OCI-M2 (cell line): ENCODE data around the gene CACNA1I.

Experiments
- DNase-seq: peaks from one replicate; lab custom pipeline; 2025; ENCODE audit not compliant: unreplicated experiment; lab: John Stamatoyannopoulos, UW

The CACNA1I gene

GRCh38 chr22:39646398-39647063 lies 76.0 kb downstream of the CACNA1I start:
- no peak for DNase-seq

- DNase-seq = no peak
Observed at GRCh38 chr22:39647836-39648629, 77.5 kb downstream of the CACNA1I start.

- DNase-seq = no peak
Observed at GRCh38 chr22:39648630-39648950, 78.0 kb downstream of the CACNA1I start.

- no peak for DNase-seq
Observed at GRCh38 chr22:39649500-39650089, 79.0 kb downstream of the CACNA1I start.

- no peak for DNase-seq
Observed at GRCh38 chr22:39651053-39651996, 80.8 kb downstream of the CACNA1I start.

GRCh38 chr22:39652990-39653786 lies 82.6 kb downstream of the CACNA1I start:
- no peak for DNase-seq

- DNase-seq = no peak
Observed at GRCh38 chr22:39653787-39654077, 83.2 kb downstream of the CACNA1I start.

GRCh38 chr22:39654131-39654926 lies 83.8 kb downstream of the CACNA1I start:
- no peak for DNase-seq

- no peak for DNase-seq
Observed at GRCh38 chr22:39655004-39655579, 84.5 kb downstream of the CACNA1I start.

- no peak for DNase-seq
Observed at GRCh38 chr22:39655831-39656230, 85.3 kb downstream of the CACNA1I start.

GRCh38 chr22:39656495-39657490 lies 86.2 kb downstream of the CACNA1I start:
- DNase-seq = no peak

GRCh38 chr22:39658367-39658766 lies 87.8 kb downstream of the CACNA1I start:
- DNase-seq = no peak

- no peak for DNase-seq
Observed at GRCh38 chr22:39658806-39659463, 88.4 kb downstream of the CACNA1I start.

GRCh38 chr22:39661501-39661841 lies 90.9 kb downstream of the CACNA1I start:
- no peak for DNase-seq

- DNase-seq = no peak
Observed at GRCh38 chr22:39661842-39662685, 91.5 kb downstream of the CACNA1I start.

- DNase-seq = no peak
Observed at GRCh38 chr22:39662686-39663052, 92.1 kb downstream of the CACNA1I start.

GRCh38 chr22:39663751-39664150 lies 93.2 kb downstream of the CACNA1I start:
- no peak for DNase-seq
